ENCODE data around the gene NCSTN.
A peak's percentile ranks its signal among the peaks of the same experiment; 100 is the strongest.
"Not testable (repeated sequence)": the region's sequence is repeated elsewhere in the genome, so short reads cannot be mapped to it uniquely, and the experiment has no call there.

Gene NCSTN

GRCh38 chr1:160376525-160377131, 33.4 kb downstream of the NCSTN start:
- H3K27ac ChIP-seq = no peak overlapping the region
- H3K4me3 ChIP-seq = no peak overlapping the region
- peak; percentile 46 for DNase-seq (ENCODE audit: low spot score)
- TF ChIP-seq CTCF (IDR thresholded peaks at IDR 0.05) = peak; percentile 73

- no peak for TF ChIP-seq CTCF (IDR thresholded peaks at IDR 0.05)
- H3K4me3 ChIP-seq = no peak overlapping the region
- H3K27ac ChIP-seq = no peak overlapping the region
- DNase-seq (ENCODE audit: low spot score) = peak; percentile 26
These were observed 34.5 kb downstream of the NCSTN start for GRCh38 chr1:160377585-160378206.

GRCh38 chr1:160384812-160385211, 41.6 kb downstream of the NCSTN start:
- H3K4me3 ChIP-seq; H3K27ac ChIP-seq; DNase-seq (ENCODE audit: low spot score): not testable (repeated sequence)

- not testable (repeated sequence) for H3K4me3 ChIP-seq; H3K27ac ChIP-seq; DNase-seq (ENCODE audit: low spot score)
These were observed 45.2 kb downstream of the NCSTN start for GRCh38 chr1:160388406-160388805.

- no peak for DNase-seq (ENCODE audit: low spot score)
- Histone ChIP-seq H3K27ac (no peak overlapping the region), H3K4me3 (no peak overlapping the region)
- TF ChIP-seq CTCF (IDR thresholded peaks at IDR 0.05) = no peak
These were observed 51.5 kb downstream of the NCSTN start for GRCh38 chr1:160394673-160395072.

GRCh38 chr1:160397651-160398050, 54.5 kb downstream of the NCSTN start:
- no peak for TF ChIP-seq CTCF (IDR thresholded peaks at IDR 0.05)
- Histone ChIP-seq H3K4me3 (no peak overlapping the region), H3K27ac (no peak overlapping the region)
- DNase-seq (ENCODE audit: low spot score) = no peak

GRCh38 chr1:160398823-160399222, 55.6 kb downstream of the NCSTN start:
- H3K4me3 ChIP-seq = no peak overlapping the region
- no peak for TF ChIP-seq CTCF (IDR thresholded peaks at IDR 0.05)
- no peak for DNase-seq (ENCODE audit: low spot score)
- no peak overlapping the region for H3K27ac ChIP-seq

GRCh38 chr1:160399544-160400222, 56.5 kb downstream of the NCSTN start:
- DNase-seq (ENCODE audit: low spot score) = no peak
- Histone ChIP-seq H3K27ac (no peak overlapping the region), H3K4me3 (peak overlapping the region; percentile 75)
- no peak for TF ChIP-seq CTCF (IDR thresholded peaks at IDR 0.05)
